Stimulated activated CD8-positive, alpha-beta memory T cell treated with anti-CD3 and anti-CD28 coated beads, Interleukin-4, amount 100 ng/mL, for 4 hours (primary cell): Measurements from ENCODE around the gene B4GALT5.
"Not testable (repeated sequence)": the region's sequence is repeated elsewhere in the genome, so short reads cannot be mapped to it uniquely, and the experiment has no call there.

ENCODE experiments used
- DNase-seq, 2 donors: peaks; one replicate each; pipeline ENCODE4 v3.0.0-alpha.2; 2020; ENCODE audit warnings: low read depth in 2 of 2, low spot score in 1 of 2

B4GALT5 gene

DNA sequence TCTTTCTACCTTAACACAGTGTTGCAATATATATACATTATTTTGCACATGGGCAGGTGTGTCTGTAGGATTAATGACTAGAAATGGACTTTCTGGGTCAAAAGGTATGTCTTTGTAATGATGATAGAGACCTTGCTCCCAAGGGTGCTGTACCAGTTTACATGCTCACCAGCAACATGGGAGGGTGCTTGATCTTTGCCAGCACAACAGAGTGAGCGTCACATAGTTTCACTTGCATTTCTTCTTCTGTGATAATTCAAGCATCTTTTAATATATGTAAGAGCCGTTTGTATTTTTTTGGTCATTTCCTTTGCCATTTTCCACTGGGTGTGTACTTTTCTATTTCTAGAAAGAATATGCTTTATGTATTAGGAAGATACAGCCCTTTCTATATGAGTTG, 23.6 kb upstream of the B4GALT5 start:
- no peak for DNase-seq

DNA sequence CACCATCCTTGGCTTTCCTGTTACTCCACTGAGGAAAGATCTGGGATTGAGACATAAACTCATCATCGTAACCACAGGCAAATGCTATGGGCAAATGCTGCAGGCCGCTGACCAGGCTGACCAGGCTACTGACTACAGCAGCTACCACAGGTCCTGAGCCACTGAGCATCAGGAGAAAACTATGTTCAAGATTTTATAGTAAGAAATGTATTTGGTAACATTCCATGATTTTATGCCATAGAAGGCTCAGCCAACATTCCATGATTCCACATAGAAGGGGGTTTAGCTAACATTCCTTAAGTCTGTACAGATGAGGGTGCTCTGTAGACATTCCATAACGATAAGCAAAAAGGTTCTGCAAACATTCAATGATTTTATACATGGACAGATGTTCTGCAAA, 16.1 kb upstream of the B4GALT5 start:
- DNase-seq, result no peak

DNA sequence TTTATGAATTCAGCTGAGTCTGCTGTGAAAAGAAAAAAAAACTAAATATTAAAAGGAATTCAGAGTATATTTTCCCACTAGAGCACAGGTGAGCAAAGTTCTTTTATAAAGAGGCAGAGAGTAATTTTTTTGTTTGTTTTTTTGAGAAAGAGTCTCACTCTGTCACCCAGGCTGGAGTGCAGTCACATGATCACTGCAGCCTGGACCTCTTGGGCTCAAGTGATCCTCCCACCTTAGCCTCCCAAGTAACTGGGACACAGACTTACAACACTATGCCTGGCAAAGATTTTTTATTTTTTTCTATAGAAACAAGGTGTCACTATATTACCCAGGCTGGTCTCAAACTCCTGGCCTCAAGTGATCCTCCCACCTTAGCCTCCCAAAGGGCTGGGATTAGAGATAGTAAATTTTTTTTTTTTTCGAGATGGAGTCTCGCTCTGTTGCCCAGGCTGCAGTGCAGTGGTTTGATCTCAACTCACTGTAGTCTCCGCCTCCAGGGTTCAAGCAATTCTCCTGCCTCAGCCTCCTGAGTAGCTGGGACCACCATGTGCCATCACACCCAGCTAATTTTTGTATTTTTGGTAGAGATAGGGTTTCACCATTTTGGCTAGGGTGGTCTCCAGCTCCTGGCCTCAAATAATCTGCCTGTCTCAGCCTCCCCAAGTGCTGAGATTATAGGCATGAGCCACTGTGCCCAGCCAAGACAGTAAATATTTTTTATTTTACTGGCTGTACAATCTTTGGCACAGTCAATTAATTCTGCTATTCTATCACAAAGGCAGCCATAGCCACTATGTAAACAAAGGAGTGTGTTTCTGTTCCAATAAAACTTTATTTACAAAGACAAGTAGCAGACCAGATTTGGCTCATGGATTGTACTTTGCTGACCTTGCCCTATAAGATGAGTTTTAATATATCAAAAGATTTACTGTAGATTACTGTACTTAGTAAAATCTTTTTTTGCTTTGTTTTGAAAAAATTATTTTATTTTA, 14.5 kb upstream of the B4GALT5 start:
- DNase-seq, result no peak

DNA sequence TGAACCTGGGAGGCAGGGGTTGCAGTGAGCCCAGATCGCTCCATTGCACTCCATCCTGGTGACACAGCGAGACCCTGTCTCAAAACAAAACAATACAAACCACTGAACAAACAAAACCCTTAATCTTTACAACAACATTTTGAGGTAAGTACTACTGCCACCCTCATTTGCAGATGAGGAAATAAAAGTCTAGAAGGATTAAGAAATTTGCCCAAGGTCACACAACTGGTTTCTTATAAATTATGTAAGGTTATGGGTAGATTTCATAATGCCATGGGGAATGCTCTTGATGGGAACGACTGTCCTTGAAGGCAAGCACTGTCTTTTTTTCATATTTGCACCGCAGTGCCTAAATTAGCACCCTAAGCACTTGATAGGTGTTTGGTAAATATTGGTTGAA, 13.8 kb upstream of the B4GALT5 start:
- DNase-seq, result no peak

DNA sequence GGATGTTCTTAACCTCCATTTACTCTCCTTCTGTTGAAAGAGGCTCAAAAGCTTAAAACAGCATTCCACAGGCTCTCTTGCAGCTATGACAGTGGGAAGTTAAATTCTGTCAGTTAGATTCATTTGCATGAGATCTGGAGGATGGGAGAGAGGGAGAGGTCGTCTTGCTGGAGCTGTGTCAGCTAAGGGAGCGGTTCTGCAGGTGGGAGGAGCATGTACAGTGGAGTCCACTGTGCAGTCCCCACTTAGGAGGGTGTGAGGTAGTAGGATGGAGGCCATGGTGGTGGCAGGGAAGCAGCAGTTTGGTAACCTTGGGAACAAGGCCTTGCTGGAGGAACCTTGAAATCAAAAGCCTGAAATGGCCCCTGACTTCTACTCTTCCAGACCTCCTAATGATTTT, 12.0 kb upstream of the B4GALT5 start:
- DNase-seq, result no peak

DNA sequence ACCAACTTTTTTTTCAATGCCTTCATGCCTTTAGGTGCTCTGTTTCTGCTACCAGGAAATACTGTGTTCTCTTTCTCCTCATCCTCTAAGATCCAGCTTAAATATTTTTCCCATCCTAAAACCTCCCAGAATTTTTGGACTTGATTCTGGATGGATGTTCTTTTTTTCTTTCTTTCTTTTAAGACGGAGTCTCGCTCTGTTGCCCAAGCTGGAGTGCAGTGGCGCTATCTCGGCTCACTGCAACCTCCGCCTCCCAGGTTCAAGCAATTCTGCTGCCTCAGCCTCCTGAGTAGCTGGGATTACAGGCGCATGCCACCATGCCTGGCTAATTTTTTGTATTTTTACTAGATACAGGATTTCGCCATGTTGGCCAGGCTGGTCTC, 11.5 kb upstream of the B4GALT5 start:
- not testable (repeated sequence) for DNase-seq

DNA sequence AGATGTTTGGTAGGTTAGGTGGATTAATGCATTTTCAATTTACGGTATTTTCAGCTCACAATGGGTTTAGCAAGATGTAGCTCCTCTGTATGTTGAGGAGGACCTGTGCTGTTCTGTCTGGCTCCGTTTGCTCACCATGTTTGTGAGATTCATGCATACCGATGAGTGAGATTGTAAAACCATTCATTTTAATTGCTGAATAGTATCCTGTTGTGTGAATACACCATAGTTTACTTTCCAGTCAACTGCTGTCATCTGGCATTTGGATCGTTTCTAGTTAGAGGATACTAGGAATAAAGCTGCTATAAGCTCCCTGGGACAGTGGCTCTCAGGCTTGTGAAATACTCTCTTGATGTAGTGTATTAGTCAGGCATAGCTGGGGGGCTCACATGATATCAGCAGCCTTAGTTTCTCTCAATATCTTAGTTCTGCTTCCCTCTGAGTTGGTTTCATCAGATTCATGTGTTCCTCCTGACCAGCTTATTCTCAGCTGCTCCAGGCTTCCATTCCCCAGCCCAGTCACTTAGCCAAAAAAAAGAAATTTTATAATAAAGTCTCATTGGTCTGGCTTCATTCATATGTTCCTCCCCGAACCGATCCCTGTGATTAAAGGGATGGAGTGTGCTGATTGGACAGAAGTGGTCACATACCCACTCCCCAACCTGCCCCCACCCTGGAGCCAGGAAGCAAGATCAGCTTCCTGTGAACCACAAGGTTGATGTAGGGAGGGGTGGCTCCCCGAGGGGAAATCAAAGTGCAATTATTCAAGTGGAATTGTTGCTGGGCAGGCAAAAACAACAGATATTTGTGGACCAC, 10.9 kb upstream of the B4GALT5 start:
- no peak for DNase-seq

DNA sequence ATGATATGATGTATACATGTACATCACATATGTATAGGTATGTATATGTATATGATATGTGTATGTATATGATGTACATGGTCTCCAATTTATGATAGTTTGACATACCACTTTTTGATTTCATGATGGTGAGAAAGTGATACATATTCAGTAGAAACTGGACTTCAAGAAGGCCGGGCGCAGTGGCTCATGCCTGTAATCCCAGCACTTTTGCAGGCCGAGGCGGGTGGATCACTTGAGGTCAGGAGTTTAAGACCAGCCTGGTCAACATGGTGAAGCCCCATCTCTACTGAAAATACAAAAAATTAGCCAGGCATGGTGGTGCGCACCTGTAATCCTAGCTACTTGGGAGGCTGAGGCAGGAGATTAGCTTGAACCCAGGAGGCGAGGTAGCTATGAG, 10.1 kb upstream of the B4GALT5 start:
- not testable (repeated sequence) for DNase-seq

DNA sequence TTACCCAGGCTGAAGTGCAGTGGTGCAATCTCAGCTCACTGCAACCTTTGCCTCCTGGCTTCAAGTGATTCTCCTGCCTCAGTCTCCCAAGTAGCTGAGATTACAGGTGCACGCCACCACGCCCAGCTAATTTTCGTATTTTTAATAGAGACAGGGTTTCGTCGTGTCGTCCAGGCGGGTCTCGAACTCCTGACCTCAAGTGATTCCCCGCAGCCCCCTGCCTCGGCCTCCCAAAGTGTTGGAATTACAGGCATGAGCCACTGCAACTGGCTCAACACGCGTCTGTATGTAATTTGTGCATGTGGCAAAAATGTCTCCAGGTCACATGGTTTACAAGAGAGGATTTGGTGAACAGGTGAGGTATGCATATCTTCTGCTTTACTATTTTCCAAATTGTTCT, 7.6 kb upstream of the B4GALT5 start:
- not testable (repeated sequence) for DNase-seq

DNA sequence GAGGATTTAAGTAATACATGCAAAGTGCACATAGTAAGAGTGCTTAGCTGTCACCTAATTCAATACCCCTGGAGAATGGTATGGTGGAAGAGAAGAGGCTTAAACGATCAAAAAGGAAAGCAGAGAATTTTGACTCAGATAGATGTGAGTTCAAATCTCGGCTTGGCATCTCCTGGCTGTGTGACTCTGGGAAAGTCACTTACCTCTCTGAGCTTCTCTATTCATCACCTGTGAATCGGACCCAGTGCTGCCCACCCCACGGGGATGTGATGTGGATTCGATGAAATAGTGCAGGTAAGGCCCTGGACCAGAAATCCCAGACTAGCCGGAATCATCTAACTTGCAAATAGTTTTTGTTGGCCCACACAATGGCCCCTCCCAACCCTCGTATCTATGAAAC, 1.8 kb upstream of the B4GALT5 start:
- DNase-seq, result no peak

DNA sequence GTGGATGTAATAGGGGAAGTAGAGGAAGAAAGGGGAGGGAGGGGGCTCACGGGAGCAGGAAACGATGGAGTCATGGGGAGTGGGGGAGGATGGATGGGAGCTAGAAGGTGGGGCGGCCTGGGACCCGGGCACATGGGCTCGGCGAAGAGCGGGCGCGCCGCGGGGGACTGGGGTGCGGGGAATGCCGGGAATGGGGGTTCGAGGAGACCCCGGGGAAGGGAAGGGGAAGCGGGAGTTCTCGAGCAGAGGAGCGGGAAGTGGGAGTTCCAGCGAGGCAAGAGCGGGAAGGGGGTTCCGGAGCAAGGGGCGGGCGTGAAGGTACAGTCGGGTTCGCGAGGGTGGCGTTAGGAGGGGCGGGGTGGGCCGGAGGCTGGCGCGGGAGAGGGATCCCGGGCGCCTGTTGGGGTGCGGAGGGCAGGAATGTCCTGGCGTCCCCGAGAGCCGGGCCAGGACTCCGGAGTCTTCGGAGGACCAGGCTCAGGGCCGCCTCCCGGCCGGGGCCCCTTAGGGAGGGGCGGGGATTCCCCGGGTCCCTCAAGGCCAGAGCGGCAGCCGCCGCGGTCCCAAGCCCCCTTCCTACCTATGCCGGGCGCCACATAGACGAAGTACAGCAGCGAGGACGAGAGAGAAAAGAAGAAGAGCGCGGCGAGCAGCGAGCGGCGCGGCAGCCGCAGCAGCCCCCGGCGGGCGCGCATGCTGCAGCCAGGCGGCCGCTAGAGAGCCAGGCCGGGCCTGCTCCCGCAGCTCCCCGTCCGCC, 504 bp downstream of the B4GALT5 start:
- DNase-seq, result no peak

DNA sequence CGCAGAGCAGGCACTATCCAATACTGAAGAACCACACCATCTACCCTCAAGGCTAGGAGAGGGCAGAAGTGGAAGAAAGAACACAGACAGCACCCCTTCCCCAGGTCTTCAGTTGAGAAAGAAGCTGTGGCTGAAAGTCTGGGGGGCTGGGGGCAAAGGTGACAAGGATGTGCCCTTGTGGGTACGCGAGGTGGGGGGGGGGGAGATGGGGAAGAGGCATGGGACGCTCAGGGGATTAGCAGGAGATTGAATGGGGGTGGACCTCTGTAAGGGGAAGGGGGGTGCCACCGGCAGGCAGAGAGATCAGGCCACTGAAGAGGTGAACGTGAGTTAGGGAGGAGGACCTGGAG, 1.1 kb downstream of the B4GALT5 start:
- DNase-seq, result no peak

DNA sequence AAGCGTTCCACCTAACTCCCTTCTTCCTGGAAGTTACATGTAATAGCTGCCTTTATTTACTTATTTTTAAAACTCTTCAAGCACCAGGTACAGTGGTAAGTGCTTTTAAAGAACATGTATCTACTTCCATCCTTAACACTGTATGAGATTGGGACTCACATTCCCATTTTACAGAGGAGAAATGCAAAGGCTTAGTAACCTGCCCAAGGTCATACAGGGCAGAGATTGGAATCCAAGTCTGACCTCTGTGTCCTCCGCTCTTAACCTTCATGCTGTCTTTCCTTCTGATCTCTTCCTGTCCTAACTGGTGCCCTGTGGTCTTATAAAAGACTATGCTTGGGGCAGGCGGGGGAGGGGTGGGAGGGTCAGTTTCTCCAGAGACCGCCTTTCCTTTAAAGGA, 1.6 kb downstream of the B4GALT5 start:
- no peak for DNase-seq

DNA sequence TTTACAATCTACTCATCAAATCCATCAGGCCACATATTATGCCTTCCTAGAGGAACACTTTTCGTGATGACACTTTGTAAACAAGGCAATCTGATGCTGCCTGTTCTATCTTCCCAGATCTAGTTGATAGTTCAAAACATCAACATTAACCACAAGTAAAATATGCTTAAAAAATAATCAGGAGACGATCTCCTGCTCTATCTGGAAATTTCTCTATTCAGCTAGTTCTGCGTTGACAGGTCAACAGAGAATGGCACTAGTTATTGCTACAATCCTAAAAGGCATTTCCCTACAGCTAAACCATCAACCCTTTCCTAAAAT, 2.1 kb downstream of the B4GALT5 start:
- no peak for DNase-seq

DNA sequence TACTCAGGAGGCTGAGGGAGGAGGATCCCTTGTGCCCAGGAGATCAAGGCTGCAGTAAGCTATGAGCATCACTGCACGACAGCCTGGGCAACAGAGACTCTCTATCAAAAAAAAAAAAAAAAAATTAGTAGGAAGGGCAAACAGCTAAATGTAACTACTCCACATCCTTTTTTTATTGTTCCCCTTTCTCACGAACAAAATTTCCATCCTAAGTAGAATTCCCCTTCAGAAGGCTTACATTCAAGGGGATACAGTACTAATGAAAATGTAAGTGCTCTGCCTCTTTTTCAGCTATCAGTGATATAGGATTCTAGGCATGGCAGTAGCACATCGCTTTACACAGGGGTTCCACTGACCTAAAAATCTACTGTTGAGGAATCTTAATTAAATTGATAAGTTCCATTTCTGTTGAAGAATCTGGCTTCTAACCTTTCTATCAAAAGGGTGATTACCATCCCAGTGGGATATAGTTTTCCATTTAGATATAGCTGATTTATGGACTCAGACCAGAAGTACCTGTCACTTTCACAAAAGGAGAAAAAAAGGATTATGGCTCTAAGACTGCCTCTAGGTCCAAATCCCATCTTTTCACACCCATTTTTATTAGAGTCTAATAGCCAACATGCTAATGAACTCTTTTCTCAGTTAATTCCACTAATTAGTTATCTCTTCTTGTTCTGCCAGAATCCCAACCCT, 2.6 kb downstream of the B4GALT5 start:
- DNase-seq, result no peak

DNA sequence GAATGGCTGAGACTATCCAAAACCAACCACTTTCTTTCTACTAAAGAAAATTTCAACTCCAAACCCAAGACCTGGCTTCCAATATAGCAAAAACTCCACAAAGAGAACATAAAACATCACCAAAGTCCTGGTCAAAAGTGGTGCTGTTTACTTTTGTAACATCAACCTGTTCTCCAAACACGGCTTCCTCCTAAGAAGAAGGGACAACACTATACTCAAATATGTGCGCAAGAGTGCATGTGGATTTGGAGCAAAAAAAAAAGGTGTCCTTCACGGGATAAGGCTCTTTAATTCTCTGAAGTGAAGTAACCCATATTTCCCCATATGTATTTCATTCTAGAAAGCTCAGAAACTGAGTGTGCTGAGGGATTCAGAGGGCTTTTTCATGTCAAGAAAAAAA, 6.6 kb downstream of the B4GALT5 start:
- no peak for DNase-seq

DNA sequence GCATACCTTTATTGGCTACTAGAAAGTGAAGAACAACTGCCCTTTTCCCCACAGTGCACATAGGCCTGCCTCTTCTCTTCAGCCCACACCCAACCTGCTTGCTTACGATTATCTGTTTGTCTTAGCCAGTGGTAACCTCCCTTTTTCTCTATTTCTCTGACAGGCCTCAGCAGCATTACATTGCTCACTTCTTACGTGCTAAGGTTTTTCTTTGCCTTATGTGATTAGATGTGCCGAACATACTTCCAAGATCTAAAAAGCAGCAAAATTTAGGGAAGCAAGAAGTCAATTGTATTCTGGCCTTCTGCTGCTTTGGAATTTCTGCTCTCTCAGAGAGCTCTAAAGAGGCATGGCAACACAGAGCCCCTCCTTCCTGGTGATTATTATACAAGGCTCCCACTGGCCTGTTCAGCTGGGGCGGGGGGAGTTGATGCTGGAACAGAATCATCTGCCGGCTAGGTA, 7.0 kb downstream of the B4GALT5 start:
- DNase-seq, result no peak

DNA sequence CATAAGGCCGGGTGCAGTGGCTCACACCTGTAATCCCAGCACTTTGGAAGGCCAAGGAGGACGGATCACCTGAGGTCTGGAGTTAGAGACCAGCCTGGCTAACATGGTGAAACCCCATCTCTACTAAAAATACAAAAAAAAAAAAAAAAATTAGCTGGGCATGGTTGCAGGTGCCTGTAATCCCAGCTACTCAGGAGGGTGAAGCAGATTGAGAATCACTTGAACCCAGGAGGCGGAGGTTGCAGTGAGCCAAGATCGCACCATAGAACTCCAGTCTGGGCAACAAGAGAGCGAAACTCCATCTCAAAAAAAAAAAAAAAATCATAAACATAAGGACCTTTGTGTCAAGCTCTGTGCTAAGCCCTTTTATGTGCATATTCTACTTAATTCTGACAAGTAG, 7.8 kb downstream of the B4GALT5 start:
- DNase-seq, result not testable (repeated sequence)

DNA sequence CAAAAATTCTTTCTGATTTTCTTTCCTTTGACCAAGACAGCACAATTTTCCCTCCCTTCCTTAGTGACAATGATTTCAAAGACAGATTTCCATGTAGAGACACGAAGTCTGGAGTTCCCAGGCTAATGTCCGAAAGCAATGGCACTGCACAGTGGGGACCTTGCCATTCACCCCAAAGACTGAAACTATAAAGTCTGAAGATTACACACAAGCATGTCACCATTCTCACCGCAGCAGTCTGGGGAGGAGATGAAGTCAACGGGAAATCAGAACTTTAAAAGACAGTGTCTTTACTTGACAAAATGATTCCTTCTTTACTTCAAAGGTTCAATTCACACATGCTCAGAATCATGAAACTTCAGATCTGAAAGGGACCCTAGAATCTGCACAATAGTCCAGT, 8.3 kb downstream of the B4GALT5 start:
- no peak for DNase-seq

DNA sequence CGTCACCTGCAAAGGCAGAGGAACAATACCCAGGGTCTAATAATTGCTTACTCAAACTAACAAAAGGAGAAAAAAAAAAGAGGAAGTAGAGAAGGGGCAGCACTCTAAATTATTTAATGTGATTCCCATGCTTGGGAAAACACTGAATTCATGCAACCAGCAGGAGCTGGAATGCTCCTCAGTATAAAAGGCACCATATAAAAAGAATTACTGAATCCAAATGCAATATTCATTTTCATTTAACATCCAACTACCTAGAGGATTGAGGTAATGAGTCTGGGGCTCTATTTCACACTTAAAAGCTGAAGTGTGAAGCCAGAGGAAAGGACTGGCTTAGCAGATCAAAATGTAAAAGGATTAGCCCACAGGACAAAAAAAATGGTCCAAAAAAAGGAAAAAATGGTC, 8.7 kb downstream of the B4GALT5 start:
- DNase-seq, result no peak

DNA sequence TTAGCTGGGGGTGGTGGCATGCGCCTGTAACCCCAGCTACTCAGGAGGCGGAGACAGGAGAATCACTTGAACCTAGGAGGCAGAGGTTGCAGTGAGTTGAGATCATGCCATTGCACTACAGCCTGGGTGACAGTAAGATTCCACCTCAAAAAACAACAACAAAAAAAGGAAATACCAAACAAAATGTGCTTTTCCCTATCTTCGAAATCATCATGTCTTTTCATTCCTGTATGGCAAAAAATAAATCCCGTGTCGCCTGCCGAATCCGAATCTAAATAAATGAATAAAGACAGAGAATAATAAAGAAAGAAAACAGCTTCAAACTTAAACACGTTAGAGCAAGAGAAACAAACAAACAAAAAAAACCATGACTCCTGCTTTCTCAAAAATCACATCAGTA, 11.8 kb downstream of the B4GALT5 start:
- no peak for DNase-seq
